GM19238 (cell line): Measurements from ENCODE around the gene ACTR3.
"Not testable (repeated sequence)": the region's sequence is repeated elsewhere in the genome, so short reads cannot be mapped to it uniquely, and the experiment has no call there.

Experiments used
- DNase-seq: peaks from one replicate; pipeline ENCODE4 v3.0.0; 2011; ENCODE audit warnings: low spot score; ENCODE audit not compliant: insufficient read length

Gene ACTR3

GRCh38 chr2:113889471-113890252 is at the start of gene ACTR3:
ACTR3 (plus strand) TSS chr2:113890089; CDS start chr2:113890280, 191 bp downstream.
- peak; percentile 69 for DNase-seq

DNA sequence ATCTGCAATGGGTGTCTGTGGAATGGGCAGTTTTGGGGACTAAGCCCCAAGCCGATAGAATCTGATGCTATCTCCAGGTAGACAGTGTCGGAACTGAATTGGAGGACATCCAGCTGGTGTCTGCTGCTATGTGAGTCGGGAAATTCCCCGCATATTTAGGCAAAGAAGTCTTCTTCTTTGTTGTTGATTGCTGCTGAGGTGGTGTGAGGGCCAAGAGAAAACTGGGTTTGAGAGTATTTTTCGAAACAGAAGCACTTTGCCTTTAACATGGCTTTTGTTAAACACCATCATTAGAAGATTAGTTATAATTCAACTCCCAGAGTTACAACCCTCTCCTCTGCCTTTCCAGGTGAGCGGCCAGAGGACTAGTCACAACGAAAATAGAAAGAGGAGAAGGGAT is 49.4 kb upstream of the ACTR3 start:
- DNase-seq, result no peak

DNA sequence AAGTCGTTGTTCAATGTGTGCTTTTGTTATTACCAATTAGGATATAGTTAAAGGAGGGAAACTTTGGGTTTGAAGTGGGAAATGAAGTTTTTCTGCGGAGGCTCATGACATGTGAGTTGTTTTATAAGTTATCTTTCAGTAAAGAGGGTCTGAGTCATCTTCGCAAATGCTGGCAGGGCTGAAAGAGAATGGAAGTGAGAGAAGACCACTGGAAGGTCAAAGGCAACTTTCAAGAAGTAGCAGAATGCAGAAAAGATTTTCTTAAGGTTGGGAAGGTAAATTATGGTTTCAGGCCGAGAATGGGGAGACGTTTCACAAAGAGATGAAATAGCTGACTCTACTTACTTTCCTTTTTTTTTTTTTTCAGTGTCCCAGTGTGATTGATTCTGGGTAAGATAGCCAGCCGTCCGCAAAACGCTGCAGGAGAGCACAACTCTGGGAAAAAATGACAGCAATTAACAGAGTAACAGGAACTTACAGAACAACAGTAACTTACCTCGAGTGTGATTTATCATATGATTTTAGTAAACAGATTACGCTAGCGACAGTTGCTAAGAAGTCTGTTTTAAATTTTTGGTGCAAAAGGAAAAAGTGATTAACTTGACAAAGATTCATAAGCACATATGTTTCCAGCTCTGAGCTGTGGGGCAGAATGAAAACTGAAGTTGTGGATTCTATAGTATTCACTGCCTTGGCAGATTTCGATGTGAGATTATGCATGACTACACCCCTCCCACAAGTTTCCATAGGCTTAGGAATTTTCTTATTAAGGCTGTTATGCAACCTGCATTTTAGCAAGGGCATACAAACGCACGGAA is 46.8 kb upstream of the ACTR3 start:
- DNase-seq, result no peak

DNA sequence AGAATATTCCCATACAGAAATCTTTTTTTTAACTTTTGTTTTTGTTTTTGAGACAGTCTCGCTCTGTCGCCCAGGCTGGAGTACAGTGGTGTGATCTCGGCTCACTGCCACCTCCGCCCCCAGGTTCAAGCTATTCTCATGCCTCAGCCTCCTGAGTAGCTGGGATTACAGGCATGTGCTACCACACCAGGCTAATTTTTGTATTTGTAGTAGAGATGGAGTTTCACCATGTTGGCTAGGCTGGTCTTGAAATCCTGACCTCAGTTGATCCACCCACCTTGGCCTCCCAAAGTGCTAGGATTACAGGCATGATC is 46.2 kb upstream of the ACTR3 start:
- DNase-seq, result not testable (repeated sequence)

DNA sequence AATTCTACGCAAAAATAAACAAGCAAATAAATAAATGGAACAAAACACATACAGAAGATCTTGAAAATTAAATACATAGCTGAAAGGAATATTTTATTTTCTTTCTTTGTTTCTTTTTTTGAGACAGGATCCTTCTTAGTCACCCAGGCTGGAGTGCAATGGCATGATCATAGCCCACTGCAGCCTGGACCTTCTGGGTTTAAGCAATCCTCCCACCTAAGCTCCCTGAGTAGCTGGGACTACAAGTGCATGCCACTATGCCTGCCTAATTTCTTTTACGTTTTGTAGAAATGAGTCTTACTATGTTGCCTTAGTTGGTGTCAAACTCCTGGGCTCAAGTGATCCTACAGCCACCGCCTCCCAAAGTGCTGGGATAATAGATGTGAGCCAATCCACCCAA is 44.6 kb upstream of the ACTR3 start:
- no peak for DNase-seq

DNA sequence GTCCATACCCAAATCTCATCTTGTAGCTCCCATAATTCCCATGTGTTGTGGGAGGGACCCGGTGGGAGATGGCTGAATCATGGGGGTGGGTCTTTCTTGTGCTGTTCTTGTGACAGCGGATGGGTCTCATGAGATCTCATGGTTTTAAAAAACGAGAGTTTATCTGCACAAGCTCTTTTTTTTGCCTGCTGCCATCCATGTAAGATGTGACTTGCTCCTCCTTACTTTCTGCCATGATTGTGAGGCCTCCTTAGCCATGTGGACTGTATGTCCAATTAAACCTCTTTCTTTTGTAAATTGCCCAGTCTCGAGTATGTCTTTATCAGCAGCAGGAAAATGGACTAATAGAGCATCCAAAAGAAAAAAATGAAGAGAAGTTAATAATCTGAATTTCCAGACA is 44.1 kb upstream of the ACTR3 start:
- DNase-seq, result not testable (repeated sequence)

- no peak for DNase-seq
Measured at GRCh38 chr2:113846429-113846828, 43.5 kb upstream of the ACTR3 start.

GRCh38 chr2:113847144-113847543 is 42.7 kb upstream of the ACTR3 start:
- DNase-seq, result no peak

- no peak for DNase-seq
Measured at GRCh38 chr2:113848758-113849415, 41.0 kb upstream of the ACTR3 start.

- no peak for DNase-seq
Measured at GRCh38 chr2:113850687-113851086, 39.2 kb upstream of the ACTR3 start.

- no peak for DNase-seq
Measured at GRCh38 chr2:113851640-113852039, 38.2 kb upstream of the ACTR3 start.

DNA sequence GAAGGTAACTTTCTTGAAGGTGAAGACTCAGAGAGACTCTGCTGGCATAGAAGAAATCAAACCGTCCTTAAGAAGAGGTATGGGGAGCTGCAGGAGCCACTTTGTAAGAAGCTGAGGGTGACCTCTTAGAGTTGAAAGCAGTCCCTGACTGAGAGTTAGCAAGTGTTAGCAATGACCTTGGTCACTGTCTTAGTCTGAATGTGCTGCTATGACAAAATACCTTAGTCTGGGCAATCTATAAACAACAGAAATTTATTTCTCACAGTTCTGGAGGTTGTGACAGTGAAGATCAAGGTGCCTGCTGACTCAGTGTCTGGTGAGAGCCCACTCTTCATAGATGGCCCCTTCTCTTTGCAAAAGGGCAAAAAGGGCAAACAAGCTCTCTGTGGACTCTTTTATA is 35.7 kb upstream of the ACTR3 start:
- DNase-seq, result no peak

DNA sequence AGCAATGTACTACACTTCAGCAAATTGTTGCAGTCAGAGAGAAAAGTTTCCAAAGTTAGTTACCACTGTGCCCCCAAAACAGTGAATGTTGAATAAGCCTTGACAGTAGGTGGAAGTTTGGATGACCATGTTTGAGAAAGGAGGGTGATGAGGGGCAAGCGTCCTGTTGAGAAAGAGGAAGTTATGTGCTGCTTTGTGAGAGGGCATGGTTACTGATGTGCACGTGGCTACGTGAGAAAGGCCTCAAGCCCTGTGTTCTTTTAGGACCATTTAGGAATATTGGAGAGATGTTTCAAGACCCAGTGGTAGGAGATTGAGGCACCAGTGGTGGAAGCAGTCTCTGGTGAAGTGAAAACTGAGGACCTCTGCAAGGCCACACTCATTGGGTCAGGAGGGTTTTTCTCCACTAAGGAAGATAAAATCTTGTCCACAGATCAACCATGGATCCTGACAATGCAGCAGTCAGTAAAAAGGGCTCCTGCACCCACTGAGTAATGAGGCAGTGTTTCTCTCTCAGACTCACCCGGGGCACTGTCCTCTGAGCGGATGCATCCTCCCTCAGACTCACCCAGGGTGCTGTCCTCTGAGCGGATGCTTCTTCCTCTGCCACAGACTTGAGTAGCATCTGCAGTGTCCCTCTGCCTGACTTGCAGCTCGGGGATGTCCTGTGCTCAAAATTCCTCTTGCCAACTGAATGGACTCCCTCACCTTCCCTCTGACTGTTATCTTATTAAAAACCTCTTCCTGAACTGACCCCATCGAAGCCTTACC is 34.7 kb upstream of the ACTR3 start:
- no peak for DNase-seq

DNA sequence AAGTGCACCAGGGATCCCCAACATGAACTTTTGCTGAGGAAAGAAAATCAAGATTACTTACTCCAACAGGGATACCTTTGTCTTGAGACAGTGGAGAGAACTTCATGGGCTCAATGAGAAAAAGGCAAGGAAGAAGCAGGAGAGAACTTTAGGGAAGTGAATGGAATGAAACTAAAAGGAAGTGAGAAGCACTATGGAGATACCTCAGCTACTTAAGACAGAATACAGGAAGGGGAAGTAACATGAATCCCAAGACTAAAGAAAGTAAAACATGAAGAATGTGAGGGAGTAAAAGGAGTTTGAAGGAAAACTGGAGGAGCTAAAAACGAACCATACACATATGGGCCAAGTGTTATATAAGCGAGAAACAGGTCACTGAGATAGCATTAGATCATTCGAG is 32.4 kb upstream of the ACTR3 start:
- DNase-seq, result no peak

- DNase-seq, result no peak
Measured at GRCh38 chr2:113858764-113859163, 31.1 kb upstream of the ACTR3 start.

DNA sequence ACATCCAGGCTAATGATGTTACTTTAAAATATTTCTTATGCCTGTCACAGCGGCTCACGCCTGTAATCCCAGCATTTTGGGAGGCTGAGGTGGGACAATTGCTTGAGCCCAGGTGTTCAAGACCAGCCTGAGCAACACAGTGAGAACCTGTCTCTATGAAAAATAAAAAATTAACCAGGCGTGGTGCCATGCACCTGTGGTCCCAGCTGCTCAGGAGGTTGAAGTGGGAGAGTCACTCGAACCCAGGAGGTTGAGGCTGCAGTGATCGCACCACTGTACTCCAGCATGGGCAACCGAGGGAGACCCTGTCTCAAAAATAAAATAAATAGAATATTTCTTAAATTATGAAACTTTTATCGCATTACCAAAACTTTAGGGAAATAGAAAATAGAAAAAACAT is 28.1 kb upstream of the ACTR3 start:
- no peak for DNase-seq

DNA sequence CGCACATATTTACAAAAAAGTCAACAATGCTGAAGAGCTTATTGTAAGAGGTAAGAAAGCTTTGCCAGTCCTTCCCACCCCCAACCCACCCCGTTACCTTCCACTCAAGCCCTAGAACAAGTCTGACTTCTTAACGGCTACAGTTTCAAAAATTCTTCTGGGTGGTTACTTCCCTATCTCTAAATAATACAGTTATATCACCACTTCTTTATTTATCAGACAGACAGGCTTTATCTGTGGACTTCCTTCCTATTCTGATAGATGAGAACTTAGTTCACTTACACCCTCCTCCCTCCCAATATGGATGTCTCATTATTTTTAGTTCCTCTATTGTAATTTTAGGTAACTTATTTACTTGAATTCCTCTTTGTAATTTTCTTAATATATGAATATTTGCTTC is 26.7 kb upstream of the ACTR3 start:
- no peak for DNase-seq

GRCh38 chr2:113867571-113867970 is 22.3 kb upstream of the ACTR3 start:
- no peak for DNase-seq

DNA sequence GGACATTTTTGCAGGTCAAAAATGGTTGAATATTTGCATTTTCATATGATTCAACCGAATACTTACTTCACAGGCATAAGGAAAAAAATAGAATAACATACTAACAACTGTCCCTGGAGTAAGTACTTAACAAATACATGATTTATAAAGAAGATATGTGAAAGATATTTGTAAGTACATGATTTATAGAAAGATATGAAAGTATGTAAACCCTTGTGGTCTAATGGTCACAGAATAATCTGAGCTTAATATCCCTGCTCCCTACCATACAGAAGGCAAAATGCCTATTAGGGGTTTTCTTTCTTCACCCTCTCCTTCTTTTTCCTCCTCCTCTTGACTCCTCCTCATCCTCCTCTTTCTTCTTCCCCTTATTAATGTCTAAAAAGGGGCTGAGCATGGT is 20.6 kb upstream of the ACTR3 start:
- DNase-seq, result no peak

DNA sequence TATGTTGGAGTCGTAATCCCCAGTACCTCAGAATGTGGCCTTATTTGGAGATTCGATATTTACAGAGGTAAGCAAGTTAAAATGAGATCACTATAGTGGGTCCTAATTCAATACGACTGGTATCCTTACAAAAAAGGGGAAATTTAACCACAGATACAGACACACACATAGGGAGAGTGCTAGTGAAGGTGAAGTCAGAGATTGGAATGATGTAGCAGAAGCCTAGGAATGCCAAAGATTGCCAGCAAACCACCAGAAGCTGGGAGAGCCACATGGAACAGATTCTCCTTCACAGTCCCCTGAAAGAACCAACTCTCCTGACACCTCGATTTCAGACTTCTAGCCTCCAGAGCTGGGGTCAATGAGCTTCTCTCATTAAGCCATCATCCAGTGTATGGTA is 17.7 kb upstream of the ACTR3 start:
- no peak for DNase-seq

GRCh38 chr2:113873867-113874266 is 16.0 kb upstream of the ACTR3 start:
- DNase-seq, result no peak

DNA sequence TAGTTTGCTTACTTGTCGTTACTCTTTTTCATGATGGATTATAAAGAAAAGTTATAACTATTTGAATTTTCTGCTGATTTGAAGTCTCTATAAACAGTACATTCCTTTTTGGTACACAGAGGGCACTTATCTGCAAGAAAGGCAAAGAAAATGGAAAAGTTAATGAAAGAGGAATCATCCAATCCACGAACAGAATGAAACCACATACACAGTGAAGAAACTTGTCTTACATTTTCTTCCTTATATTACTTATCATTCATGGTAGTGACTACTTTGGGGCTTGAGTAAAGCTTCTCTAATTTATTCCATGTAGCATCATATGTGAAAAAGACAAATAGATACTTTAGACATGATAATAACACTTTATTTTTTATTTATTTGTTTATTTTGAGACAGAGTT is 14.8 kb upstream of the ACTR3 start:
- no peak for DNase-seq
